ENCODE measurements around the gene SLC35B3.

DNA sequence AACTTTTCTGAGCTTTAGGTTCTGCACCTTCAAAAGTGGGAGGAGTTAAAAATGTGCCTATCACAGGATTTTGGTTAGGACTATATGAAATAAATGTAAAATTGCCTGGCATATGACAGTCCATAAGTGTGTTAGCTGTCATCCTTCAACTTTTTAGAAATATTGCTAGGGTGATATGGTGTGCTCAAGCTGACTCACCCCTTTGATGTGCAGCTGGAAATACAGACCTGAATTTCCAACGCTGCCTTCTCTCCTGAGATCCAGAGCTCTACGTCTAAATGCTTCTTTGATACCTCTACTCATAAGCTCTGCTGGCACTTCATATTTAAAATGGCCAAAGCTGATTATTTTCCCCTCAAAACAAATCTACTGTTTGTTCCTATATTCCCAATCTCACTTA, 2.7 kb downstream of the SLC35B3 start:
- TF ChIP-seq EP300 (IDR thresholded peaks at IDR 0.05) (no peak), POLR2AphosphoS5 (IDR thresholded peaks at IDR 0.05) (no peak), POLR2A (IDR thresholded peaks at IDR 0.05) (no peak)
- TF ChIP-seq, protein P1, sequence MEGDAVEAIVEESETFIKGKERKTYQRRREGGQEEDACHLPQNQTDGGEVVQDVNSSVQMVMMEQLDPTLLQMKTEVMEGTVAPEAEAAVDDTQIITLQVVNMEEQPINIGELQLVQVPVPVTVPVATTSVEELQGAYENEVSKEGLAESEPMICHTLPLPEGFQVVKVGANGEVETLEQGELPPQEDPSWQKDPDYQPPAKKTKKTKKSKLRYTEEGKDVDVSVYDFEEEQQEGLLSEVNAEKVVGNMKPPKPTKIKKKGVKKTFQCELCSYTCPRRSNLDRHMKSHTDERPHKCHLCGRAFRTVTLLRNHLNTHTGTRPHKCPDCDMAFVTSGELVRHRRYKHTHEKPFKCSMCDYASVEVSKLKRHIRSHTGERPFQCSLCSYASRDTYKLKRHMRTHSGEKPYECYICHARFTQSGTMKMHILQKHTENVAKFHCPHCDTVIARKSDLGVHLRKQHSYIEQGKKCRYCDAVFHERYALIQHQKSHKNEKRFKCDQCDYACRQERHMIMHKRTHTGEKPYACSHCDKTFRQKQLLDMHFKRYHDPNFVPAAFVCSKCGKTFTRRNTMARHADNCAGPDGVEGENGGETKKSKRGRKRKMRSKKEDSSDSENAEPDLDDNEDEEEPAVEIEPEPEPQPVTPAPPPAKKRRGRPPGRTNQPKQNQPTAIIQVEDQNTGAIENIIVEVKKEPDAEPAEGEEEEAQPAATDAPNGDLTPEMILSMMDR (IDR thresholded peaks at IDR 0.05): no peak
